Cerebellar cortex (tissue), 1 donor: ENCODE results near the gene OR2T11.
"Not testable (repeated sequence)": the region's sequence is repeated elsewhere in the genome, so short reads cannot be mapped to it uniquely, and the experiment has no call there.

ENCODE experiments used
- DNase-seq: peaks from one replicate; pipeline ENCODE4 v3.0.0-alpha.2; 2015; ENCODE audit warnings: low spot score

The OR2T11 gene, protein sequence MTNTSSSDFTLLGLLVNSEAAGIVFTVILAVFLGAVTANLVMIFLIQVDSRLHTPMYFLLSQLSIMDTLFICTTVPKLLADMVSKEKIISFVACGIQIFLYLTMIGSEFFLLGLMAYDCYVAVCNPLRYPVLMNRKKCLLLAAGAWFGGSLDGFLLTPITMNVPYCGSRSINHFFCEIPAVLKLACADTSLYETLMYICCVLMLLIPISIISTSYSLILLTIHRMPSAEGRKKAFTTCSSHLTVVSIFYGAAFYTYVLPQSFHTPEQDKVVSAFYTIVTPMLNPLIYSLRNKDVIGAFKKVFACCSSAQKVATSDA

DNA sequence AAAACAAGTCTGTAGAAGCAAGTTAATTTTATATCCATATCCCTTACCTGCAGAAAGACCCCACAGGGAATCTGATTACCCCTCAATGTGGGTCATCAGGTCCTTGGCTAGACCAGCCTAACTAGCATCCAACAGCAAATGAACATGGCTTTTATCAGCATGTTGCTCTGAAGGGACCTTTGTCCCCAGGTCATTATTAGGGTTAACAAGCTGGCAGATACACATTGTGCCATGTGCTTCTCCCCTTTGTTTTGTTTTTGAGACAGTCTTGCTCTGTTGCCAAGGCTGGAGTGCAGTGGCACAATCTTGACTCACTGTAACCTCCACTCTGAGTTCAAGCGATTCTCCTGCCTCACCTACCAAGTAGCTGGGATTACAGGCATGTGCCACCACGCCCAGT is at the start of gene OR2T11:
OR2T11 (minus strand) TSS at position 101 of the 400 bp plus-strand sequence. CDS start 7,963 bp downstream, outside the sequence.
- DNase-seq = not testable (repeated sequence)

DNA sequence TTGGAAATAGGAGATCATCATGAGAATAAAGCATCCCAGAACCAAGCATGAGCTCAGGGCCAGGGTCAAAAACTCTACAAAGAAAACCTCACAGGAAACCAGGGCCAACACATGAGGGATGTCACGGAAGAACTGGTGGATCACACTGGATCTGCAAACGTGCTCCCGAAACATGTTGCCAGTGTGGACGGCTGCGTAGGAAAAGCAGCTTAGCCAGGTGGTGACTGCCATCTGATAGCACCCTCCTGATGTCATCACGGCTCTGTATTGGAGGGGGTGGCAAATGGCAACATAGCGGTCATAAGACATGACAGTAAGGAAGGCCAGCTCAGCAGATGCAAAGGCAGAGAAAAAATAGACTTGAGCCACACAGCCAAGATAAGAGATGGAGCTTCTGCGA is 46.8 kb upstream of the OR2T11 start:
- DNase-seq = no peak

GRCh38 chr1:248670003-248670402 is 35.1 kb upstream of the OR2T11 start:
- DNase-seq = no peak

DNA sequence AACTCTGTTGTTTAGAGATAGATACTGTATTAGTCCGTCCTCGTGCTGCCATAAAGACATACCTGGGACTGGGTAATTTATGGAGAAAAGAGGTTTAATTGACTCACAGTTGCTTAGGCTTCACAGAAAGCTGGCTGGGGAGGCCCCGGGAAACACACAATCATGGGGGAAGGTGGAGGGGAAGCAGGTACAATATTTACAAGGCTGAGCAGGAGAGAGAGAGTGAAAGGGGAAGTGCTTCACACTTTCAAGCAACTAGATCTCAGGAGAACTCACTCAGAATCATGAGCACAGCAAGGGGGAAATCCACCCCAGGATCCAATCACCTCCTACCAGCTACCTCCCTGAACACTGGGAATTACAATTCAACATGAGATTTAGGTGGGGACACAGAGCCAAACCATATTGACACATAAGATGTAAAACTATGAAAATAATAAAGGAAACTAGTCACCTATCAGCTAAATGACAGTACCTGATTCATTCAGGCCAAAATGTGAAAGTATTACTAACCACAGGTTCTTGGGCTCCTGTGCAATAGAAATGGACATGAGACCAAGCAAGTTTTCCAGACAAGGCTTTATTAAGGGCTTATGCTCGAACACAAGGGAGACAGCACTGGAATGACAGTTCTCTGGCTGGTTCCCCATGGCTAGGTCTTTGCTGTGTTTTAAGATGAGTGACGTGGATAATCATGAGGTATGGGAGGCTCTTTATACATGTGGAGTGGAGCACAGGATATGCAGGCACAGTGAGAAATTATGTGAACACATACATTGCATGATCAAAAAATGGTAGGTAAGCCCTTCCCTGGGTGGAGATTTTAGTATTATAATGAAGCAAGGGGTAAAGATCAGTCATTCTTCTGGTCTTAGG is 28.8 kb upstream of the OR2T11 start:
- DNase-seq = not testable (repeated sequence)

DNA sequence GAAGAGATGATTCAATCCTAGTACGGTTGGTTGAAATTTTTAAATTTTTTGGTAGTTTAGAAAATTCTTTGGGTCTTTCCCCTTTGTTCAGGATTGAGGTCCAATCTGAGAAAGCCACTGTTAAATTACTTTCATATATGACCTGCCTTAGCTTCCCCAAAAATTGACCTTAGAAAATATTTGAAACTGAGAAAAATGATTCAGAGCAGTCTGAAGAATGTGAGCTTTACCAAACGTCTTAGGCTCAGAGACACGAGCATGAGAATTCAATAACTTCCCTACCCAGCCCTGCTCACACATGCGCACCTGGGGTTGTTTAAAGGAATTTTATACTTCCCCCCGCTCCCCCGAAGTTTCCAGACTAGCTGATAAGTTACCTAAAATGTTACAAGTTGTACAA is 21.9 kb upstream of the OR2T11 start:
- DNase-seq = not testable (repeated sequence)

- DNase-seq = not testable (repeated sequence)
Observed at GRCh38 chr1:248655354-248655753, 20.5 kb upstream of the OR2T11 start, which contains the start of gene OR2T27. Gene OR2T27, minus strand, starts transcription at chr1:248655528. Its CDS starts 4,644 bp downstream, at chr1:248650884.

GRCh38 chr1:248648770-248649536 is 14.1 kb upstream of the OR2T11 start:
- not testable (repeated sequence) for DNase-seq

DNA sequence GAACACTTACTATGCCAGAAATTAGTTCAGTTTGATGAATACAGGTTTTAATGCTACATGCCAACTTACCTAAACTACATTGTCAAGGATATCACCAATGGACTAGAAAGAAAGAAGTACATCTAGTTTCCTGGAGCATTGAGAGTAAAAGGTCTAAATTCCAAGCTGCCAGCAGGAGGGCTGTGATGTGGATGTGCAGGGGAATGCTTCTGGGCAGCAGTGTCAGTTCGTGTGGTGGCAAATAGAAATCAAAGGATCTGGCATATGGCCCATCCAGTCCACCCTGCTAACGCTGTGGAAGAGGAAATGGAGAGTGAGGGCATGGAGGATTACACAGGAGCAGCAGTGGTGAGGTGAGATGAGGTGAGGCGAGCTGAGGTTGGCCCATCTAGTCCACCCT is 10.3 kb upstream of the OR2T11 start, which contains the start of gene OR2T35:
OR2T35 (minus strand) TSS at position 101 of the 400 bp plus-strand sequence. CDS start 6,020 bp downstream, outside the sequence.
- not testable (repeated sequence) for DNase-seq

DNA sequence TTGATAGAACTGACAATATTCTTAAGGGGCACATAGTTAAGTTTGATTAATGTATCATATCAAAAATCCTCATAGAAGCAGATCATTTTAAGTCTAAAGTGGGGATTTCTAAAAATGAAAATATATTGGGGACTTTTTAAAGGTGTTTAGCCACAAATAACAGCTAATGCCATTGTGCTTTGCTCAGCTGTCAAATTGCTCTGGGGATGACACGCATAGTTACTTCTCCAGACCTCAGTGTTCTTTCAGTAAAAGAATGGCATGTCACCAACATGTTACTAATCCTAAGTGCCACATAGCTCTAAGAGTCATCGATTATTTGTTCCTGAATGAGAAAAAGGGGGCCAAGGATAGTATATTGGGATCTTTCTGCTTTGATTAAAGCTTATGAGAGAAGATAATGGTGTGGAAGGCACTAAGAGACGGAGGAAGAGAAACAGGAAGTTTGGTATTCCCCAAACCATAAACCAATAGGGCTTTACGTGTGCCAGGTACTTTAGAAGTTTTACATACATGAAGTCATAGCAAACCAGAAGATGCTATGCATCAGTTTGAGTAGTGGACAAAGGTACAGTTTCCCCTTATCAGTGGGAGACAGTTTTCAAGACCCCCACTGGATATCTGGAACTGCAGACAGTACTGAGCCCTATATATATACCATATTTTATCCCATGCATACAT is 8.2 kb upstream of the OR2T11 start:
- DNase-seq = not testable (repeated sequence)

- DNase-seq = not testable (repeated sequence)
Observed at GRCh38 chr1:248641583-248641982, 6.7 kb upstream of the OR2T11 start.

- not testable (repeated sequence) for DNase-seq
Observed at GRCh38 chr1:248640906-248641305, 6.0 kb upstream of the OR2T11 start.

- not testable (repeated sequence) for DNase-seq
Observed at GRCh38 chr1:248639652-248640051, 4.8 kb upstream of the OR2T11 start.

DNA sequence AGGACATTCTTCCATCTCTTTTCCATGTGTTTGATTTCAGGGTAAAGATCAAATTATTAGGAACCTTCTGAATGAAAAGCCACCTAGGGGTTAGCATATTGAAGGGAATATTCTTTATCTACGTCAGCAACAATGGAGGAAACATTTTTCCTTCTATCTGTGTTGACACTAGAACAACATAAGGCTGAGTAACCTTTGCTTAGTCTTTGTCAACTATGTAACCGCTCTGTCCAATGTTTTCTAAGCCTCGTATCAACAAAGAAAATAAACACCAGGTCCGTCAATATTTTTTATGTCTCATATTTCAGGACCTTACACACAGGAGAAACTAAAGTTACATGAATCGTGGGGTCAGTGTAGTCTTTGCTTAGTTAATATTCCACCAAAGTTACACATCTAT is 1.7 kb upstream of the OR2T11 start:
- DNase-seq = not testable (repeated sequence)

- DNase-seq = no peak
Observed at GRCh38 chr1:248631354-248632008, 3.4 kb downstream of the OR2T11 start.

GRCh38 chr1:248630551-248630950 is 4.3 kb downstream of the OR2T11 start:
- DNase-seq = no peak

GRCh38 chr1:248627971-248628844 is 6.7 kb downstream of the OR2T11 start:
- no peak for DNase-seq

GRCh38 chr1:248625971-248626370 is 8.9 kb downstream of the OR2T11 start:
- DNase-seq = no peak

DNA sequence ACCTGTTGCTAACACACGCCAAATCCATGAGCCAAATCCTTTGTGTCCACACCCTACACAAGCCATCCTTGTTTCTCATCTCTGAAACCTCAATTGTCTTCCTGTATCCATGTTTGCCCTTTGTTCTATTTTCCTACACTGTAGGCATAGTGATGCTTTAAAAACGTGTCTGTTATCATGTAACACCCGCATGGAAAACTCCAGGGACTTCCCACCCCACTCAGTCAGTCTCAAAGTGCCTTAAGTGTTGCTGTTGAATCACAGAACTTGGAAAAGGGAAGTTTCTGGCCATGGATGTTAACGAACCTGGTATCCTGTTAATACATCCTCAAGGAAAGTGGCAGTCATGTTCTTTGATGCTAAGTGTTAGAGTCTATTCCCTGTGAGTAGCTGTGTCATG is 9.7 kb downstream of the OR2T11 start:
- no peak for DNase-seq

DNA sequence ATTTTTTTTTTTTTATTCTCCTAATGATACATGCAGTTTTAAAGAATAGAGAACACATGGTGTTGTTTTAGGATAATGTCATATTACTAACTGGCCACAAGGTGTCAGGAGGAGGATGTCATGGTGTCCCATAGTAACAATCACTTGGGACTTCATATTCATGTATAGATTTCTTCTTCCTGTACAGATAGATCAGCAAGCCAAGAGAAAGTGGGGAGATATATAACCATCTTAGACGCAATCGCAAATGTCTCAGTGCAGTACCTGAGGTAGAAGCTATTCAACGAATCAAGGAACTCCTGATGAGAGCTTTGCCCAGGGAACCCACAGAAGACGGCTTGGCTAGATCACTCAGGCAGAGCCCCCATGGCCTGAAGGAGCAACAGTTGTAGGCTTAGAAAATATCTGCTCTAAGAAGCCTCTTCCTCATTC is 12.3 kb downstream of the OR2T11 start:
- DNase-seq = peak; percentile 31

DNA sequence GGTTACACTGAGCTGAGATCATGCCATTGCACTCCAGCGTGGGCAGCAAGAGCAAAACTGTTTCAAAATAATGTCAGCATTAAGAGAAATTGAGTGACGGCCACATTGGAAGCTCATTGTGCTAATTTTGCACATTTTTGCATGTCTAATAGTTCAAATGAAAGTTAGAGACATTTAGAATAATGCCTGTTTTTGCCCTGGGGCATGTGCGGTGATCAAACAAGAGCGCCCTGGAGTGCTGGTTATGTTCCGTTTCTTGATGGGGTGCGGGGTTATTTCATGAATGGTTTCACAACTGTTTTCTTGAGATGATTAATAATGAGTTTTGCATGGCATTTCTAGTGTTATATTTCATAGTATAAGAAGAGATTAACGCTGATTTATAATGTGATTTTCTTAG is 13.1 kb downstream of the OR2T11 start:
- no peak for DNase-seq
